GM21526 (cell line): ENCODE data around the gene MEF2A.
"Not testable (repeated sequence)": the region's sequence is repeated elsewhere in the genome, so short reads cannot be mapped to it uniquely, and the experiment has no call there.

Source experiments
- ATAC-seq: cut with Tn5 transposase; IDR thresholded peaks from one replicate; pipeline ENCODE4 v1.9.1; 2021; ENCODE audit warnings: moderate library complexity; ENCODE audit not compliant: unreplicated experiment, low FRiP score

MEF2A gene

GRCh38 chr15:99721104-99721778 is 155.5 kb downstream of the MEF2A start:
- ATAC-seq: no peak

- no peak for ATAC-seq
These were observed 156.1 kb downstream of the MEF2A start for GRCh38 chr15:99721896-99722295.

GRCh38 chr15:99722406-99722805 is 156.6 kb downstream of the MEF2A start:
- no peak for ATAC-seq

DNA sequence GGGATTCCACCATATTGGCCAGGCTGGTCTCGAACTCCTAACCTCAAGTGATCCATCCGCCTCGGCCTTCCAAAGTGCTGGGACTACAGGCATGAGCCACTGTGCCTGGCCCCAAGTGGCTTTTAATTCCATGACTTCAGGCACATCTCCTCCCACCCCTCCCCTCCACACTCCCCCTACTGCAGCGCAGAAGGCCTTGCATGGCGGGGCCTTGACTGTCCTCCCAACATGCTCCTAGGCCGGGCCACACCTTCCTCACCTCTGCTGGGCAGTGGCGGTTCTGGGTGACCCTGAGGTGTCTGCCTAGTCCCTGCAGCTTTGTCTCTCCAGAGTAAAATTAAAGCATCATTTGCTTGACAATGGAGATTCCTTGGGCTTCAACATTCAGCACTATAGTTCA is 160.5 kb downstream of the MEF2A start:
- no peak for ATAC-seq

DNA sequence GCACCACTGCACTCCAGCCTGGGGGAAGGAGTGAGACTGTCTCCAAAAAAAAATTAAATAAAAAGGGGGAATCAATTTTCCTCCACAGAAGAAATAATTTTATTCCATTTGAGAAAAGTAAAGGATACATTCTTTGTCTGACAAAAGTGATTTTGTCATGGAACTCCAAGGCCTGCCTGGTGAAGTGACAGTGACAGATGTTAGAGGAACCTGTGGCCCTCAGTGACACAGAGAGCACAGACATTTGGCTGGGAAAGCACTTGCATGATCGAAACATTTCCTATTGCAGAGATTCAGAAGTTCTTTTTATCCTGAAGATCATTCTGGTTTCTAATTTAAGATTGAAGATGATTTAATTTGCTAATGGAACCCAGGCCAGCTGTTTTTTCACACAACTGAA is 161.5 kb downstream of the MEF2A start:
- no peak for ATAC-seq

GRCh38 chr15:99727733-99728132 is 161.9 kb downstream of the MEF2A start:
- no peak for ATAC-seq

- ATAC-seq: no peak
These were observed 163.1 kb downstream of the MEF2A start for GRCh38 chr15:99728916-99729315.

GRCh38 chr15:99729327-99729726 is 163.5 kb downstream of the MEF2A start:
- no peak for ATAC-seq

GRCh38 chr15:99729920-99730319 is 164.1 kb downstream of the MEF2A start:
- no peak for ATAC-seq

DNA sequence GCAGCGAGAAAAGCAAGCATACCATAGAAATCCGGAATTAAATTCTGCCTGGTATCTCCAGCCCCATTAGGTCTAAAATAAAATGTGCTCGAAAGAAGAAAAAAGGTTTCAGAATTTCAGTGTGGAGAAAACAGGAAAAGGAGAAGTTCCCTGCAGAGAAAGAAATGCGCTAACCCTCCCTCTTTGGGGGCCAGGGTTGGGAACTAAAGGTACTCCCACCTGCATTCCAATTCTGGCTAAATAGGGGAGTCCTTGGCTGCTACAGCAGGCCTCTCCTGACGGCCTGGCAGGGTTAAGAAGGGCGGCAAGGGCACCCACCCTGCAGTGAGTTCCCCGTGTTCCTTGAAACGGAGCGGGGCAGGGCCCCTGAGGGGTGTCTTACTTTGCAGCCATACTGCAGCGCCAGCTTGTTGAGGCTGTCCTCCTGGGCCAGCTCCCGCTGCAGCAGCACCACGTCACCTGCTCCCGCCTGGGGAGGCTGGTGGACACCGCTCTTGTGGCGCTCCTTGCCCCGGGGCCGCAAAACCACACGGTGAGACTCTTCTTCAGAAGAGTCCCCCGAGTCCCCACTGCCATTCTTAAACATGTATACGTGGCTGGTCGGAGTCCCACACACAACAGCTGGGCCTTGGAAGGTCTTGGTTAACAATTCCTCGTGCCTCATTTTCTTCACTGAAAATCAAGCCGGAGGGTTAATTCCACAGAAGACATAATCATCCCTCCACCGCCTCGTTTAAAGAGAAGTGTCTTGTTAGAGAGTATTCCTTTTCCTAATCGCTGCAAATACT is 165.7 kb downstream of the MEF2A start:
- ATAC-seq: no peak

- no peak for ATAC-seq
These were observed 166.5 kb downstream of the MEF2A start for GRCh38 chr15:99732124-99732750.

DNA sequence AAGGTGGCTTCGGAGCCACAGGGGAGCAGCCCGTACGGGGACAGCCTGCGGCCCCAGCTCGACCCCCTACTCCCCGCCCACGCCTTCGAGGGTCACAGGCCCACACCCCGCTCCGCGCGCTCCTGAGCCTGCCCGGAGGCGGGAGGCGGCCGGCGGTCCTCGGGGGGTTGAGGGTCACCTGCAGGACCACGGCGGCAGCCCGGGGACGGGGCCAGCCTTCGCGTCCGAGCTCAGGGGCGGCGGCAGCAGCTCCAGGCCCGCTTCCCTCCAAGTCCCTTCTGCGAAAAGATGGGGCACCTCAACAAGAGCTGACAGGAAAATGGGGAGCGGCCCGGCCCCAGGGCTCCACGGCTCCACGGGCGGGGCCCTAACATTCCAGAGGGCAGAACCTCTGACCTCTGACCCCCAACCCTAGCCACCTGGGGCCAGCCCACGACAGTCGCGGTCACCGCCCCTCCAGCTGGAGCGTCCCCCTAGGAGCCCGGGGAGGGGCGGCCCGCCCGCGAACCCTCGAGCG is 167.0 kb downstream of the MEF2A start:
- ATAC-seq: peak; percentile 18

DNA sequence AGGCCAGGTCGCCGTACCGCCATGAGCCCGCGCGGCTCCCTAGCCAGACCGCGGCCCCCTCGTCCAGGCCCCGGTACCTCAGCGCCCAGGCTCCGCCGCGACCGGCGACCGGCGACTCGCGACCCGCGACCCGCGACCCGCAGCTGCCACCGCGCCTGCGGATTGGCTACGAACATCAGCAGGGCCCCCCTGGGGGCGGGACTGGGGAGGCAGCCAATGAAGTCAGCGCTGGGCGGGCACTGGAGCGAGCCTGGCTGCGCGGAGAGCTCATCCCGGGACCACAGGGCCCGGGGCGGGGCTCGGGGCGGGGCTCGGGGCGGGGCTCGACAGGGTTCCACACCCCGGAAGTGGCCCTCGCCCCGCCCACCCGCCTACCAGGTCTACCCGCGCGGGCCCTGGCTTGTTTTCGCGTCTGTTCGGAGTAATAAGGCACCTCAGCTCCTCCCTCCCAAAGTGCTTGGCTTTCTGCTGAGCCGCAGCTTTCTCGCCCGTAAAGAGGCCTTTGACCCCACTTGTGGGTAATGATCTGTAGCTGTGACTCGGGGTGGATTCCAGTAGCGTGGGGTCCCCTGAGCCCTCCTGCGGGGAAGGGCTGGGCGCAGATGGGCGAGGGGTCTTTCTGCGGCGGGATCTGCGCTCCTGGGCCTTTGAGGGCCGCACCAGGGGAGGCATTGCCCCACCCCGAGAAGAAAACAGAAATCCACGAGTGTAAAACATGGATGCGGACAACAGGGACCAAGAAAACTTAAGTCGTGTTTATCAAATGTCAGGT is 167.7 kb downstream of the MEF2A start, which contains the start of gene LYSMD4:
LYSMD4 (minus strand) TSS at position 170 of the 772 bp plus-strand sequence. CDS start 1,438 bp downstream, outside the sequence.
- peak; percentile 99 for ATAC-seq

- ATAC-seq: not testable (repeated sequence)
These were observed 168.2 kb downstream of the MEF2A start for GRCh38 chr15:99734040-99734291.

GRCh38 chr15:99734575-99734974 is 168.8 kb downstream of the MEF2A start:
- no peak for ATAC-seq

DNA sequence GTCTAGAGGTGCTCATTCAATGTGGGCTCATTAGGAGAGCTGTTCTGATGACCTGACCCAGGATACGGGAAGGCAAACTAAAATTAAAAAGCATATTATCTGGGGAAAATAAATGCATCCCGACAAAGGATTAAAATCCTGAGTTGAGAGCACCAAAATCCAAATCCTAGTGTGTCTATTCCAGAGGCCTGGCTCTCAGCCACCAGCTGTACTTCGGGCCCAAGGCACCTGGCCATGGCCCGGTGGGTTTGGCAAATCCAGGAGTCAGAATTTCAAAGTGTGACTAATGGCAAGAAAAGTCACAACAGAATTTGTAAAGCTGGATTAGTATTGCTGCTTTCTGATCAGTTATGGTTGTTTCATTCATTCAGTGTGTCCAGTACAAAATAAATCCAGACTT is 170.1 kb downstream of the MEF2A start:
- no peak for ATAC-seq

DNA sequence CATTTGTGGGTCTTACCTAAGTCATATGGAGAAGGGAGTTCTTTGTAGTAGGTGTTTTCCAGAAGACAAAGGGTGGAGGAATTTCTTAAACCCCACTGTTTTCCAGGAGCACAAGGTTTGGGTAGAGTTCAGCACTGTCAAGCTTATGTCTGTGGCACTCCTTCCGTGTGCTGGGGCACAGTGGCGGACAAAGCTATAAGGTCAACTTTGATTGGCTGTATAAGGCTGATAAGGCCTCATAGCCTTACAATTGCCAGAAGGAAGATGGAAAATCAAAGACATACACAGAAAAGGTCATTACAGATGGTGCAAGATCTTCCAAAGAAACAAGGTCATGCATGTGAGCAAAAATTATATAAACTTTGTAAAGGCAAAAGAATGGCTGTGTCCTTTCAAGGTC is 170.9 kb downstream of the MEF2A start:
- ATAC-seq: no peak

DNA sequence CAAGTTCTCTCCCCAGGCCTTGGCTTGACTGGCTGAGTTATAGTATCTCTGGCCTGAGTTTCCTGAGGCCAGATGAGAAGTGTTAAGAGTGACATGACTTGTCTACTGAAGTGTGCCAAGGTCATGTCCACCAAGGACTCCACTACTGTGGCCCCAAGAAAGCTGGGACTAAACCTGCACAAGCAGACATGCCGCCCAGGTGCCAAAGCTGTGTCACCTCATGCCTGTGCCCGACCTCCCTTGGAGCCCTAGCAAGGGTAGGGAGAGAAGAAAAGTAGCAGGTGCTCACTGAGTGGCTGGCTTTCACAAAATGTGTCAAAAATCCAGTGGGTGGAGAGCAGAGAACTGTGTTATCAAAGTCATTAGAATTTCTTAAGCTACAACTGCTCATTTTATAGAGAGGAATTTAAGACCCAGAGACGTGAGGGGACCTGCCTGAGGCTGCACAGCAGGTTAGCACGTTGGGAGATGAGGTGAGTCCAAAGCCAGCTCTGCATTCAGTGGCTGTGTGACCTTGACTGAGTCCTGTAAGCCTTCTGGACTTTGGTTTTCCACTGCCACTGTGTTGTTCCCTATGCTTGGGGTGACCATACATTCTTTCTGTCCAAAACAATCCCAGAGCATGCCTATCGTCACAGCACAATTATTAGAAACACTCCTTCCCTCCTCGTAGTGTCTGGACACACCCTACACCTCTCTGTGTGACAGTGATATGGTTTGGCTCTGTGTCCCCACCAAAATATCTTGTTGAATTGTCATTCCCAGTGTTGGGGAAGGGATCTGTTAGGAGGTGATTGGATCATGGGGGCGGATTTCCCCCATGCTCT is 172.4 kb downstream of the MEF2A start:
- no peak for ATAC-seq

DNA sequence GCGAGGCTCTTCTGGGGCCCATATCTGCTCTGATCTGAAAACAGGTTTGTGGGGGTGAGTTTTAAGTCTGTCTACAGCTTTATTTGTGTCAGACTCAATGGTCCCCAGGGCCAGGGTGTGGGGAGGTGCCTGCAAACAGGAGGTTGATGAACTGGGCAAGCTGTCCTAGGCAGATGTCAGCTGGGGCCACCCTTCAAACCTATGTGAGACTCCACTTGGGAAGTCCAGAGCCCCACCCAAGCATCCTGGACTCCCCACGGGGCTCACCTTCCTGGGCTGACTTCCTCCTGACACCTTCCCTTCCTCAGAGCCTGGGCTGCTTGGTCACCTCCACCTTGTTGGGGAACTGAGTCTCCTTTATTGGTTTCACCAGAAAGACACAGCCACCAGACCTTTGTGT is 176.1 kb downstream of the MEF2A start:
- no peak for ATAC-seq

- ATAC-seq: no peak
These were observed 178.4 kb downstream of the MEF2A start for GRCh38 chr15:99744142-99744541.
